IPS-15b (cell line): ENCODE measurements around the gene SEPHS1.

ENCODE experiments used
- H3K27me3 ChIP-seq: one replicate; pipeline ENCODE4 v1.6.1; 2013; ENCODE audit warnings: low read length; ENCODE audit not compliant: control insufficient read depth, insufficient read depth
- H3K36me3 ChIP-seq: one replicate; pipeline ENCODE4 v1.6.1; 2013; ENCODE audit warnings: low read length; ENCODE audit not compliant: control insufficient read depth, insufficient read depth
- H3K4me1 ChIP-seq: one replicate; pipeline ENCODE4 v1.6.1; 2013; ENCODE audit warnings: mild to moderate bottlenecking, low read length; ENCODE audit not compliant: control insufficient read depth, insufficient read depth
- H3K4me3 ChIP-seq: one replicate; pipeline ENCODE4 v1.5.1; 2013; ENCODE audit warnings: low read depth, low read length
- H3K9ac ChIP-seq: one replicate; pipeline ENCODE4 v1.6.1; 2013; ENCODE audit warnings: low read depth, mild to moderate bottlenecking, low read length
- H3K9me3 ChIP-seq: one replicate; pipeline ENCODE4 v1.6.1; 2013; ENCODE audit warnings: mild to moderate bottlenecking, low read length; ENCODE audit not compliant: control insufficient read depth, insufficient read depth

Gene SEPHS1, protein sequence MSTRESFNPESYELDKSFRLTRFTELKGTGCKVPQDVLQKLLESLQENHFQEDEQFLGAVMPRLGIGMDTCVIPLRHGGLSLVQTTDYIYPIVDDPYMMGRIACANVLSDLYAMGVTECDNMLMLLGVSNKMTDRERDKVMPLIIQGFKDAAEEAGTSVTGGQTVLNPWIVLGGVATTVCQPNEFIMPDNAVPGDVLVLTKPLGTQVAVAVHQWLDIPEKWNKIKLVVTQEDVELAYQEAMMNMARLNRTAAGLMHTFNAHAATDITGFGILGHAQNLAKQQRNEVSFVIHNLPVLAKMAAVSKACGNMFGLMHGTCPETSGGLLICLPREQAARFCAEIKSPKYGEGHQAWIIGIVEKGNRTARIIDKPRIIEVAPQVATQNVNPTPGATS

DNA sequence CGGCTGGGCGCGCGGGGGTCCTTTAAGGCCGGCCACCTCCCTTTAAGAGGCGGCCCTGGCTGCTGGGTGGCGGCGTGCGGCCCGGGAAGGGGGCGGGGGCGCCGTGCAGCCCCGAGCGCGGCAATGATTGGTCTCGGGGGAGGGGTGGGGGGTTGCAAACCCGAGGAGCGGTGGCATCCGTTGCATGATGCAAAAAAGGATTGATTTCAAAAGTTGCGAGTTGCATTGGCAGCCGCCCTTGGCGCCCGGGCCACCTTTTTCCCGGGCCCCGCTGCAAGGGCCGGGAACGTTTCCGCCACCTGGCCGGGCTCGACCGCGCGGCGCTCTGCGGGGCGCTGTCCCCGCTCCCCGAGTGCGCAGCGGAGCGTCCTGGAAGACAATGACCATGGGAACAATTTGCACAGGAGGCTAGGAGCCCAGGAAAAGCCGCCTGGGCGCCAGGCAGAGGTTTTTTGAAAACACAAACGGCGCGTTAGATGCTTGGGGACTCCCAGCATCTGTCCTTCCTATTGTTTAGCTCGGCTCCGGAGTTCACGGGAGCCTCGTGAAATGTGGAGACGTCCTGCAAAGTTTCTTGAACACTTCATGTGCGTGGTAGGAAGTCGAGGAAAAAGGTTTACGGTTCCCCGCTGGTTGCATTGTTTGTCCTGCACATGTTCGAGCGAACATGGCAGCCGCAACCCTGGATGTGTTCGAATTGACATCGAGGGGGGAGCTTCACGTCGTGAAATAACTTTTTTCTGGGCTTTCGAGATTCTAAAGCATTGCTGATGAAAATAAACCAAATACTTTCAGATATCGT lies at the start of gene SEPHS1:
TSS of gene SEPHS1 (minus strand) at position 78 of the 802 bp plus-strand sequence. CDS start 3,343 bp downstream, outside the sequence.
- H3K9ac ChIP-seq: peak within 1 kb of the TSS; percentile 95

DNA sequence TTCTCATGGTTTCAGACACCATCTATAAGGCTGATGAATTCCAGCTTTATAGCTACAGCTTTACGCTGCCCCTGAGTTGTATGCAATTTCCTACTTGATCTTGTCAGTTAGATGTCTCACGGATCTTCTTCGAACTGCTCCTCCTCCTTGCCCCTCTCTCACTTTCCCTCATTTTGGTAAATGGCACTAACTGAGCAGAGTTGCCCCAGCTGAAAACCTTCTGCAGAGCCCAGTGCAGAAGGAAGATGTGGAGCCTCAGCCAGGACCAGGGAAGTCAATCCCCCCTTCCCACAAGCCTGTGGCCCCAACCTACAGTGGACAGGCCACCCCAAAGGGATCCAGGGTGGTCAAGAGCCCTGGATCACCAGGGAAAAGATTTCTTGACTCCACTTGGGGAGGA lies 49.0 kb upstream of the SEPHS1 start:
- no peak overlapping the region for H3K9ac ChIP-seq
- H3K4me3 ChIP-seq: no peak overlapping the region
- H3K4me1 ChIP-seq: peaks cover 4% of the 10 kb centered on the region
- H3K9me3 ChIP-seq: no peaks in the 10 kb centered on the region
- H3K27me3 ChIP-seq: no peaks in the 10 kb centered on the region
- no peaks in the 10 kb centered on the region for H3K36me3 ChIP-seq

More for the DNA sequence above, at the start of gene SEPHS1:
- peaks cover 6% of the 10 kb centered on the region for H3K36me3 ChIP-seq
- H3K9me3 ChIP-seq: no peaks in the 10 kb centered on the region
- H3K4me3 ChIP-seq: peak within 1 kb of the TSS; percentile 85
- H3K4me1 ChIP-seq: peaks cover 34% of the 10 kb centered on the region
- H3K27me3 ChIP-seq: no peaks in the 10 kb centered on the region

DNA sequence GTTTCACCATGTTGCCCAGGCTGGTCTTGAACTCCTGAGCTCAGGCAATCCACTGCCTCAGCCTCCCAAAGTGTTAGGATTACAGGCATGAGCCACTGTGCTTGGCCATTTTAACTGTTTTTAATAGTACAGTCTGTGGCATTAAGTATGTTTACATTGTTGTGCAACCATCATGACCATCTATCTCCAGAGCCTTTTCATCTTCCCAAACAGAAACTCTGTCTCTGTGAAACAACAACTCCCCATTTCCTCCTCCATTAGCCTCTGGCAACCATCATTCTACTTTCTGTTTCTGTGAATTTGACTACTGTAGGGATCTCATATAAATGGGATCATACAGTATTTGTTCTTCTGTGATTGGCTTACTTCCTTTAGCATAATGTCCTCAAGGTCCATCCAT lies 48.3 kb upstream of the SEPHS1 start:
- Histone ChIP-seq H3K9ac (no peak overlapping the region), H3K4me3 (no peak overlapping the region), H3K4me1 (peaks cover 4% of the 10 kb centered on the region), H3K27me3 (no peaks in the 10 kb centered on the region), H3K9me3 (no peaks in the 10 kb centered on the region), H3K36me3 (no peaks in the 10 kb centered on the region)

DNA sequence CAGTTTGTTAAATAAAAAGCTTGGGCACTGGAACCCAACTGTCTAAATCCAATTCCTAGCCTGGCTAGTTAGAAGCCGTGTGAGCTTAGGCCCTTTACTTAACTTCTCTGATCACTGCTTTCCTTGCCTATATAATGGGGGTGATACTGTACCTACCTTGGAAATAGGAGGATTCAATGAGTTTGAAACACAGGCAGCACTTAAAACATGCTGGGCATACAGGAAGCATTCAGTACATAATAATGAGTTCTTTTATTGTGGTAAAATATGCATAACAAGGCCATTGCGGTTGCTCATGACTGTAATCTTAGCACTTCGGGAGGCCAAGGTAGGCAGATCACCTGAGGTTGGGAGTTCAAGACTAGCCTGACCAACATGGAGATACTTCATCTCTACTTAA lies 47.4 kb upstream of the SEPHS1 start:
- no peaks in the 10 kb centered on the region for H3K27me3 ChIP-seq
- H3K4me1 ChIP-seq: peaks cover 8% of the 10 kb centered on the region
- H3K36me3 ChIP-seq: no peaks in the 10 kb centered on the region
- no peak overlapping the region for H3K4me3 ChIP-seq
- H3K9me3 ChIP-seq: no peaks in the 10 kb centered on the region
- no peak overlapping the region for H3K9ac ChIP-seq

DNA sequence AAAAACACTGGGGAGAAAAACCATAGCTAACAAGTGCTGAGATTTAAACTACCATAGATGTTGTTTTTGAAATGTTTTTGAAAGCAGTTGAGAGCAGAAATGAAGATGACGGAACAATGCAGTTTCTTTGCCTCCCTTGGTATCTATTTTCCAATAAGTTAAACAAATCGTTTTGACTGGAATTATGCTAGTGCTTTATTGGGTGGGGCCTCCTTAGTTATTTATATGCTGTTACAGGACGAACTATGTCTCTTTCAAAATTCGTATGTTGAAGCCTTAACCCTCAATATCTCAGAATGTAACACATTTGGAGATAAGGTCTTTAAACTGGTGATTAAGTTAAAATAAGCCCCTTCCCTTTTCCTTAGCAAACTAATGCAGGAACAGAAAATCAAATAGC lies 45.5 kb upstream of the SEPHS1 start:
- Histone ChIP-seq H3K9me3 (no peaks in the 10 kb centered on the region), H3K36me3 (no peaks in the 10 kb centered on the region), H3K4me1 (peaks cover 8% of the 10 kb centered on the region), H3K4me3 (no peak overlapping the region), H3K27me3 (no peaks in the 10 kb centered on the region), H3K9ac (no peak overlapping the region)

DNA sequence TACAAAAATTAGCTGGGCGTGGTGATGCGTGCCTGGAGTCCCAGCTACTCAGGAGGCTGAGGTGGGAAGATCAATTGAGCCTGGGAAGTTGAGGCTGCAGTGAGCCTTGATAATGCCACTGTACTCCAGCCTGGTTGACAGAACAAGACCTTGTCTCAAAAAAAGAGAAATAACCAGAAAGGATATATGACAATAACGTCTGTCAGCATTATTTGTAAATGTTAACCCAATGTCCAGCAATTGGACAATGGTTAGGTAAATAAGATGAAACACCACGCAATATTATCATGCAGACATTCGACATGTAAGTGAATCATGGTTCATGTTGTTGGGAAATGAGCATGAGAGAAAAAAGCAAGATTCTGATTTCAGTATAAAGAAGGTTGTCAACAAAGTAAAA lies 44.6 kb upstream of the SEPHS1 start:
- Histone ChIP-seq H3K36me3 (no peaks in the 10 kb centered on the region), H3K9me3 (no peaks in the 10 kb centered on the region), H3K27me3 (no peaks in the 10 kb centered on the region), H3K4me1 (peaks cover 8% of the 10 kb centered on the region), H3K9ac (no peak overlapping the region), H3K4me3 (no peak overlapping the region)

DNA sequence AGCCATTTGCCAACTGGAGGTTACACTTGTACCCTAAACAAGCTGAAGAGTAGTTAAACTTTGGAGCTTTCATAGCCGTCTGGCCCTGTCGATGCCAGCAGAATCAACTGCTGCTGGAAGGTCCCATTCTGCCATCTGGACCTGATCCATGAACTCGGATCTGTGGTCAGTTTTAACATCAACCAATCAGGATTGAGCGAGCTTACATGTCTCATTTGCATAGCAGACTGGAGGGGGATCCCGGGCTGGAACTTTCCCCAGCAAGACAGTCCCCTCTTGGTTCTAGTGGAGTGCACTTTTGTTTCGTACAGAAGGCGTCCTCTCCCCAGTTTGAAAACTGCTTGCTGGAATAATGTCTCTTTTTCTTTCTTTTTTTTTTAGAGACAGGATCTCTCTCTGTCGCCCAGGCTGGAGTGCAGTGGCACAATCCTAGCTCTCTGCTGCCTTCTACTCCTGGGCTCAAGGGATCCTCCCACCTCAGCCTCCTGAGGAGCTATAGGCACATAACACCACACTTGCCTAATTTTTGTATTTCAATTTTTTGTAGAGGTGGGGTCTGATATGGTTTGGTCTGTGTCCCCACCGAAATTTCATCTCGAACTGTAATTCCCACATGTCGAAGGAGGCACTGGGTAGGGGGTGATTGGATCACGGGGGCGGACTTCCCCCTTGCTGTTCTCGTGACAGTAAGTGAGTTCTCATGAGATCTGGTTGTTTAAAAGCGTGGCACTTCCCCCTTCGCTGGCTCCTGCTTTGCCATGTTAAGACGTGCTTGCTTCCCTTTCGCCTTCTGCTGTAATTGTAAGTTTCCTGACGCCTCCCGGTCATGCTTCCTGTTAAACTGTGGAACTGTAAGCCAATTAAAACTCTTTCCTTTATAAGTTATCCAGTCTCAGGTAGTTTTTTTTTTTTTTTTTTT lies 42.8 kb upstream of the SEPHS1 start:
- H3K27me3 ChIP-seq: no peaks in the 10 kb centered on the region
- no peaks in the 10 kb centered on the region for H3K36me3 ChIP-seq
- H3K4me1 ChIP-seq: peaks cover 8% of the 10 kb centered on the region
- H3K9ac ChIP-seq: no peak overlapping the region
- no peak overlapping the region for H3K4me3 ChIP-seq
- no peaks in the 10 kb centered on the region for H3K9me3 ChIP-seq

DNA sequence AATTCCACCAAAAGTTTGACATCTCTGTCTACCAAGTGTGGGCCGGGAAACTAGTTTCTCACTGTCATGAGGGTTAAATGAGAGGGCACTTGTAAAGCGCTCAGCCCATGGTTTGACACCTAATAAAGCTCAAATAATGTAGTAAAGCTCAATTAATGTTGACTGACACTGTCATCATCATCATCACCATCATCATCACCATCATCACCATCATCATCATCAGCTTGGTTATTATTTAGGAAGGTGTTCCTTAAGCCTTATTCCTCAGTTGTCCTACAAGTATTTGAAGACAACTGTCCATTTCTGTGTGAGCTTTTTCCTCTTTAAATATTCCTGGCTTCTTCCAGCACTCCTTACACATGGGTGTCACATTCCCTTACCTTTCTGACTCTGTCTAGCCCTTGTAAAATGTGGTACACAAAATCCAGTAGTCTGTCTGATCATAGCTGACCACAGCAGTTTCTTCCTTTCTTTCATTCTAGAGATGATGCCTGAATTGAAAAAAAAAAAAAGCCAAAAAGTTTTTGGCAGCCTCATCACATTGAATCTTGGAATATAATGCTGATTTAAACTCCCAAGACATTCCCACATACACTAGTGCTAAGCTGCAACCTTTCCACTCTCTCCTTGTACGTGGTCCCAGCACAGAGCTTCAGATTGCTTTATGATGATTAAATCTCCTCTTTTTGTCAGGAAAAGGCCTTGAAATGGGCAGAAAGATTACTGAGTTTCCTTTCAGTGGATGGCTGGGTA lies 40.6 kb upstream of the SEPHS1 start:
- H3K4me3 ChIP-seq: no peak overlapping the region
- H3K36me3 ChIP-seq: no peaks in the 10 kb centered on the region
- H3K27me3 ChIP-seq: no peaks in the 10 kb centered on the region
- no peak overlapping the region for H3K9ac ChIP-seq
- H3K4me1 ChIP-seq: peaks cover 4% of the 10 kb centered on the region
- no peaks in the 10 kb centered on the region for H3K9me3 ChIP-seq

DNA sequence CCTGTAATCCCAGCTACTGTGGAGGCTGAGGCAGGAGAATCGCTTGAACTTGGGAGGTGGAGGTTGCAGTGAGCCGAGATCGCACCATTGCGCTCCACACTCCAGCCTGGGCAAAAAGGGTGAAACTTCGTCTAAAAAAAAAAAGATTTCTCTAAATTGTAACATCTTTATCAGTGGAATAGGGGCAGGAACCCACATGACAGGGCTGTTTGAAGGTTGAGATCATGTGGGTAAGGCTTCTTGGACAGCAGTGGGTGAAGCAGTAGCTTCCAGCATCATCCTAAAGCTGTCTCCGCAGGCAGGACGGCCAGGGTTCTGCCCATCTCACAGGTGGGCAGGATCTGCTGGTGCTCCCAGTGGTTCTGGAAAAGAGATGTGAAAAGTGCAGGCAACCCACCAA lies 37.9 kb upstream of the SEPHS1 start:
- H3K9ac ChIP-seq: no peak overlapping the region
- H3K27me3 ChIP-seq: peaks cover 10% of the 10 kb centered on the region
- no peaks in the 10 kb centered on the region for H3K36me3 ChIP-seq
- H3K9me3 ChIP-seq: no peaks in the 10 kb centered on the region
- H3K4me3 ChIP-seq: no peak overlapping the region
- peaks cover 4% of the 10 kb centered on the region for H3K4me1 ChIP-seq

DNA sequence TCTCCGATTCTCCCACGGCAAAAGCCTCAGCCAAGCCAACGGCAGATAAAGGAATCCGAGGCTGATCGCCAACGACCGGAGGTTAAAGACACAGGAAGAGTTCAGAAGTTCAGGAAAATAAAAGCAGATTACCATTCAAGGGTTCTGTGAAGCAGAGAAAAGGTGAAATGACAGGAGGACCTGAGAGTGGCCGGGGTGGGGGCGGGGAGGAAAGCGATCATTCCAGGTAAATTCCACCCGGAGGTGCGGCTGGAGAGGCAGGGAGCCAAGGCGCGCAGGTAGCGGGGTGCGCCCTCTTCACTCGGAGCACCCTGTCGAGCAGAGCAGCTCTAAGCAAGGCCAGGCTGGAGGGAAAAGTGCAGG lies 35.3 kb upstream of the SEPHS1 start:
- no peaks in the 10 kb centered on the region for H3K4me1 ChIP-seq
- no peaks in the 10 kb centered on the region for H3K9me3 ChIP-seq
- no peaks in the 10 kb centered on the region for H3K36me3 ChIP-seq
- peak overlapping the region; percentile 45 for H3K4me3 ChIP-seq
- H3K9ac ChIP-seq: peak overlapping the region; percentile 32
- peaks cover 10% of the 10 kb centered on the region for H3K27me3 ChIP-seq
